ENCODE measurements around the gene MIA3.
A peak's percentile ranks its signal among the peaks of the same experiment; 100 is the strongest.

MIA3 gene

DNA sequence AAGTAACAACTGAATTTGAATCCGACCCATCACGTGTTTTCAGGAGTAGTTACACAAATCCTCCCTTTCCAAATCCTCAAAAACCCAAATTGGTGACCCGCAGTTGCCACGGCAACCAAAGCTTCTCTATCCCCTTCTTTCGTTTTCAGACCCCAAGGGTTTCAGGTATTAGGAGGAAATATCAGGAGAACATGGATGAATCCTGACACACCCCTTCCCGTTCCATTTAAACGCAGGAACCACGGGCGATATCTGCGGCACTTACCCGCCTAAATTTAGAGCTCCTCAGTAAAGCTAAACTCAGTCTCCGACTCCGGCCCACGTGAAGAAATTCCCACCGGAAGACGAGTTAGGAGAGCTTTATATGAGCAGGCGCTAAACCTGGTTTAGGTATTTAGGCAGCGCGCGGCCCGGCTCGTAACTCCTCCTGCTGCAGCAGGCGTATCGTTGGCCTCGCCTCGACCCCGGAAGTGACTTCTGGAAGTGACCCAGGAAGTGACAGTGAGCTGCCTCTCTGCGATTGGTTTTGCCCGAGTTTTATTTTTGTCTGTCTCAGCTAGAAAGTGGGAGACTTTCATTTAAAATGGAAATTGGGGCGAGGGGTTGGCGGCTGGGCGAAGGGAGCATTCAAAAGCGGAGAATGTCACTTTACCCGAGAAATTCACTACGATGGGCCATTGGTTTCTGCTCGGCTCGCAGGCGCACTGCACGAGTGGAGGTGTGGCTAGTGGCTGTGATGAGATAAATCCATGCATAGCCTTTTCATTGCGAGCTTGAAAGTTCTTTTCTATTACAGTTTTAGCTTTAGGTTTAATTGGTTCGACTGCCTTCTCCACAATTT is 28.2 kb upstream of the MIA3 start, which contains the start of gene TAF1A:
TAF1A (minus strand) TSS at position 472 of the 841 bp plus-strand sequence.
- Histone ChIP-seq H3K4me1 (ENCODE audit: control insufficient read depth, low read length) (peaks cover 31% of the 10 kb centered on the region), H3K9me3 (ENCODE audit: control insufficient read depth, insufficient read depth, low read length) (no peaks in the 10 kb centered on the region), H3K4me3 (ENCODE audit: low read length) (peak within 1 kb of the TSS; percentile 95), H3K4me2 (ENCODE audit: low read length) (peak within 1 kb of the TSS; percentile 99), H4K20me1 (ENCODE audit: control insufficient read depth, insufficient read depth, low read depth, low read length) (no peaks in the 10 kb centered on the region), H3K36me3 (ENCODE audit: control insufficient read depth, low read length) (peaks cover 30% of the 10 kb centered on the region), H3K9me2 (replicated peaks; ENCODE audit: control insufficient read depth, low read length) (no peaks in the 10 kb centered on the region), H3K79me2 (ENCODE audit: control insufficient read depth, low read length) (peaks cover 48% of the 10 kb centered on the region), H3K27me3 (ENCODE audit: control insufficient read depth, low read length) (no peaks in the 10 kb centered on the region), H3K27ac (ENCODE audit: low read depth, low read length) (peak within 1 kb of the TSS; percentile 41; the same call in 1 of the 2 replicates), H3F3A (ENCODE audit: control insufficient read depth, insufficient read depth) (no peaks in the 10 kb centered on the region)
- TF ChIP-seq, protein P1, sequence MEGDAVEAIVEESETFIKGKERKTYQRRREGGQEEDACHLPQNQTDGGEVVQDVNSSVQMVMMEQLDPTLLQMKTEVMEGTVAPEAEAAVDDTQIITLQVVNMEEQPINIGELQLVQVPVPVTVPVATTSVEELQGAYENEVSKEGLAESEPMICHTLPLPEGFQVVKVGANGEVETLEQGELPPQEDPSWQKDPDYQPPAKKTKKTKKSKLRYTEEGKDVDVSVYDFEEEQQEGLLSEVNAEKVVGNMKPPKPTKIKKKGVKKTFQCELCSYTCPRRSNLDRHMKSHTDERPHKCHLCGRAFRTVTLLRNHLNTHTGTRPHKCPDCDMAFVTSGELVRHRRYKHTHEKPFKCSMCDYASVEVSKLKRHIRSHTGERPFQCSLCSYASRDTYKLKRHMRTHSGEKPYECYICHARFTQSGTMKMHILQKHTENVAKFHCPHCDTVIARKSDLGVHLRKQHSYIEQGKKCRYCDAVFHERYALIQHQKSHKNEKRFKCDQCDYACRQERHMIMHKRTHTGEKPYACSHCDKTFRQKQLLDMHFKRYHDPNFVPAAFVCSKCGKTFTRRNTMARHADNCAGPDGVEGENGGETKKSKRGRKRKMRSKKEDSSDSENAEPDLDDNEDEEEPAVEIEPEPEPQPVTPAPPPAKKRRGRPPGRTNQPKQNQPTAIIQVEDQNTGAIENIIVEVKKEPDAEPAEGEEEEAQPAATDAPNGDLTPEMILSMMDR (IDR thresholded peaks at IDR 0.05; ENCODE audit: low read depth, low read length, poor library complexity, severe bottlenecking) = no peak
- TF ChIP-seq EZH2phosphoT487 (IDR thresholded peaks at IDR 0.05; ENCODE audit: borderline replicate concordance, low read length) = no peak

- Histone ChIP-seq H3K27me3 (ENCODE audit: control insufficient read depth, low read length) (no peaks in the 10 kb centered on the region), H3K27ac (ENCODE audit: low read depth, low read length) (no peak overlapping the region), H3K4me3 (ENCODE audit: low read length) (no peak overlapping the region), H3K79me2 (ENCODE audit: control insufficient read depth, low read length) (peaks cover 26% of the 10 kb centered on the region), H3F3A (ENCODE audit: control insufficient read depth, insufficient read depth) (no peaks in the 10 kb centered on the region), H3K4me1 (ENCODE audit: control insufficient read depth, low read length) (peaks cover 24% of the 10 kb centered on the region), H3K4me2 (ENCODE audit: low read length) (no peak overlapping the region), H3K36me3 (ENCODE audit: control insufficient read depth, low read length) (peaks cover 10% of the 10 kb centered on the region), H3K9me2 (replicated peaks; ENCODE audit: control insufficient read depth, low read length) (no peaks in the 10 kb centered on the region), H3K9me3 (ENCODE audit: control insufficient read depth, insufficient read depth, low read length) (no peaks in the 10 kb centered on the region), H4K20me1 (ENCODE audit: control insufficient read depth, insufficient read depth, low read depth, low read length) (no peaks in the 10 kb centered on the region)
- TF ChIP-seq EZH2phosphoT487 (IDR thresholded peaks at IDR 0.05; ENCODE audit: borderline replicate concordance, low read length) = no peak
- TF ChIP-seq, protein P1 (IDR thresholded peaks at IDR 0.05; ENCODE audit: low read depth, low read length, poor library complexity, severe bottlenecking) = no peak
Measured at GRCh38 chr1:222592171-222592570, 25.7 kb upstream of the MIA3 start.

DNA sequence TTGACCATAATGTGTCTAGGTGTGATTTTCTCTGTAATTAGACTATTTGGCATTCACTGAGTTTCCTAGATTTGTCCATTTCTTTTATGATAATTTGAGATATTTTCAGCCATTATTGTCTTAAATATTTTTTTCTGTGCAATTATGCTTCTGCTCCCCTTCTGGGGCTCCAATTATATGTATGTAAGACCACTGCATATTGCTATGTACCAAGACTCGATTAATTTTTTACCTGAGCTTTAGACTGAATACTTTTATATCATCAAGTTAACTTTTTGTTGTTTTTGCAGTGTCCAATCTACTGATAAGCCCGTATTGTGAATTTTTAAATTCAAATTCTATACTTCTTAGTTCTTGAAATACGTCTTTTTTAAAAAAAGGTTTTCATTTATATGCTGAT is 23.1 kb upstream of the MIA3 start:
- H3K4me2 ChIP-seq (ENCODE audit: low read length) = no peak overlapping the region
- H3K4me1 ChIP-seq (ENCODE audit: control insufficient read depth, low read length) = peaks cover 11% of the 10 kb centered on the region
- H3F3A ChIP-seq (ENCODE audit: control insufficient read depth, insufficient read depth) = no peaks in the 10 kb centered on the region
- peaks cover 3% of the 10 kb centered on the region; the same call in 1 of the 2 replicates for H3K79me2 ChIP-seq (ENCODE audit: control insufficient read depth, low read length)
- no peaks in the 10 kb centered on the region for H3K9me2 ChIP-seq (replicated peaks; ENCODE audit: control insufficient read depth, low read length)
- no peak overlapping the region for H3K27ac ChIP-seq (ENCODE audit: low read depth, low read length)
- H3K9me3 ChIP-seq (ENCODE audit: control insufficient read depth, insufficient read depth, low read length) = no peaks in the 10 kb centered on the region
- no peak for TF ChIP-seq EZH2phosphoT487 (IDR thresholded peaks at IDR 0.05; ENCODE audit: borderline replicate concordance, low read length)
- TF ChIP-seq, protein P1 (IDR thresholded peaks at IDR 0.05; ENCODE audit: low read depth, low read length, poor library complexity, severe bottlenecking) = no peak
- H3K4me3 ChIP-seq (ENCODE audit: low read length) = no peak overlapping the region
- no peaks in the 10 kb centered on the region for H3K36me3 ChIP-seq (ENCODE audit: control insufficient read depth, low read length)
- no peaks in the 10 kb centered on the region for H3K27me3 ChIP-seq (ENCODE audit: control insufficient read depth, low read length)
- H4K20me1 ChIP-seq (ENCODE audit: control insufficient read depth, insufficient read depth, low read depth, low read length) = no peaks in the 10 kb centered on the region
